H9 (cell line): ENCODE results near the gene BAG1. TPM values are rescaled to one million over a fixed set of nuclear protein-coding genes. Genes with fewer than 3 reads are reported as not detected.

Source experiments
- DNase-seq: peaks from one replicate; pipeline ENCODE4 v3.0.0-alpha.2; 2017
- H2AFZ ChIP-seq: one replicate; pipeline ENCODE4 v1.6.1; 2013; ENCODE audit warnings: mild to moderate bottlenecking, low read length, control low read depth, moderate library complexity
- H2AK5ac ChIP-seq: 2 replicates; pipeline ENCODE4 v1.6.1; 2013; ENCODE audit warnings: low read length, control low read depth, mixed read lengths; ENCODE audit not compliant: insufficient read length
- H2BK120ac ChIP-seq: one replicate; pipeline ENCODE4 v1.6.1; 2013; ENCODE audit warnings: low read depth, mild to moderate bottlenecking, low read length, control low read depth, inconsistent platforms; ENCODE audit not compliant: poor library complexity, severe bottlenecking
- H2BK12ac ChIP-seq: 2 replicates; pipeline ENCODE4 v1.6.1; 2013; ENCODE audit warnings: low read length, control low read depth, mixed read lengths, low read depth; ENCODE audit not compliant: insufficient read length
- H2BK15ac ChIP-seq: 2 replicates; pipeline ENCODE4 v1.6.1; 2013; ENCODE audit warnings: low read depth, low read length, control low read depth
- H2BK20ac ChIP-seq: one replicate; pipeline ENCODE4 v1.6.1; 2013; ENCODE audit warnings: low read depth, mild to moderate bottlenecking, low read length, control low read depth, inconsistent platforms; ENCODE audit not compliant: poor library complexity, severe bottlenecking
- H2BK5ac ChIP-seq: 2 replicates; pipeline ENCODE4 v1.6.1; 2013; ENCODE audit warnings: low read length, control low read depth, mixed read lengths; ENCODE audit not compliant: insufficient read length
- H3K14ac ChIP-seq: 2 replicates; pipeline ENCODE4 v1.6.1; 2013; ENCODE audit warnings: low read length, control low read depth; ENCODE audit not compliant: insufficient read depth
- H3K18ac ChIP-seq: 2 replicates; pipeline ENCODE4 v1.6.1; 2013; ENCODE audit warnings: low read depth, mild to moderate bottlenecking, mixed read lengths, low read length, control low read depth; ENCODE audit not compliant: insufficient read length
- H3K23ac ChIP-seq: 2 replicates; pipeline ENCODE4 v1.6.1; 2013; ENCODE audit warnings: low read length, control low read depth, mixed read lengths, low read depth; ENCODE audit not compliant: insufficient read length
- H3K23me2 ChIP-seq: 2 replicates; pipeline ENCODE4 v1.6.1; 2013; ENCODE audit warnings: low read depth, mild to moderate bottlenecking, mixed read lengths, low read length, control low read depth; ENCODE audit not compliant: insufficient read length, poor library complexity, severe bottlenecking
- H3K27ac ChIP-seq: 2 replicates; pipeline ENCODE4 v1.5.1; 2013; ENCODE audit warnings: low read length, control low read depth, mixed read lengths, low read depth; ENCODE audit not compliant: insufficient read length
- H3K27me3 ChIP-seq: 2 replicates; pipeline ENCODE4 v1.6.1; 2013; ENCODE audit warnings: low read length, control low read depth, inconsistent platforms; ENCODE audit not compliant: insufficient read depth
- H3K4ac ChIP-seq: 2 replicates; pipeline ENCODE4 v1.6.1; 2013; ENCODE audit warnings: low read depth, mild to moderate bottlenecking, control low read depth, inconsistent platforms, low read length, moderate library complexity
- H3K4me1 ChIP-seq: 2 replicates; pipeline ENCODE4 v1.6.1; 2013; ENCODE audit warnings: low read length, control low read depth, inconsistent platforms; ENCODE audit not compliant: insufficient read depth
- H3K4me2 ChIP-seq: 2 replicates; pipeline ENCODE4 v1.6.1; 2013; ENCODE audit warnings: low read length, control low read depth, mixed read lengths; ENCODE audit not compliant: insufficient read length, insufficient read depth
- H3K56ac ChIP-seq: 2 replicates; pipeline ENCODE4 v1.6.1; 2013; ENCODE audit warnings: low read depth, mild to moderate bottlenecking, mixed read lengths, low read length, control low read depth; ENCODE audit not compliant: insufficient read length
- H3K79me1 ChIP-seq: 2 replicates; pipeline ENCODE4 v1.6.1; 2013; ENCODE audit warnings: low read depth, mild to moderate bottlenecking, moderate library complexity, low read length, control low read depth, inconsistent platforms; ENCODE audit not compliant: insufficient read depth, poor library complexity, severe bottlenecking
- H3K79me2 ChIP-seq: 2 replicates; pipeline ENCODE4 v1.6.1; 2013; ENCODE audit warnings: low read length, control low read depth, inconsistent platforms; ENCODE audit not compliant: insufficient read depth
- H3K9ac ChIP-seq: 2 replicates; pipeline ENCODE4 v1.6.1; 2013; ENCODE audit warnings: low read length, control low read depth, mixed read lengths; ENCODE audit not compliant: insufficient read length; ENCODE audit errors: extremely low read depth
- H3K9me3 ChIP-seq: one replicate; pipeline ENCODE4 v1.6.1; 2013; ENCODE audit warnings: low read depth, low read length, inconsistent platforms; ENCODE audit not compliant: control insufficient read depth
- H3T11ph ChIP-seq: one replicate; pipeline ENCODE4 v1.6.1; 2013; ENCODE audit warnings: mild to moderate bottlenecking, low read length, control low read depth, inconsistent platforms
- H4K20me1 ChIP-seq: one replicate; pipeline ENCODE4 v1.6.1; 2013; ENCODE audit not compliant: control insufficient read depth, insufficient read length, insufficient read depth
- H4K5ac ChIP-seq: 2 replicates; pipeline ENCODE4 v1.6.1; 2013; ENCODE audit warnings: low read depth, mild to moderate bottlenecking, mixed read lengths, low read length, control low read depth; ENCODE audit not compliant: insufficient read length
- H4K8ac ChIP-seq: replicated peaks from 2 replicates; pipeline ENCODE4 v1.6.1; 2013; ENCODE audit warnings: low read length, control low read depth, mixed read lengths, low read depth; ENCODE audit not compliant: insufficient read length
- H4K91ac ChIP-seq: 2 replicates; pipeline ENCODE4 v1.6.1; 2013; ENCODE audit warnings: low read depth, mild to moderate bottlenecking, moderate library complexity, mixed read lengths, low read length, control low read depth; ENCODE audit not compliant: insufficient read length
- H3K27ac Mint-ChIP-seq, 3 experiments: 2 replicates in 2 of 3; 3 replicates in 1 of 3; pipeline ENCODE4 v1.8.0; 2020 to 2021; ENCODE audit warnings: mixed read lengths in 3 of 3, mild to moderate bottlenecking in 1 of 3, moderate library complexity in 1 of 3
- H3K27me3 Mint-ChIP-seq: 2 replicates; pipeline ENCODE4 v1.8.0; 2021; ENCODE audit warnings: low read depth, mild to moderate bottlenecking, moderate library complexity, mixed read lengths
- H3K36me3 Mint-ChIP-seq, 3 experiments: 2 replicates in 2 of 3; 3 replicates in 1 of 3; pipeline ENCODE4 v1.8.0; 2020 to 2021; ENCODE audit warnings: low read depth in 3 of 3, mixed read lengths in 3 of 3; ENCODE audit not compliant: insufficient read depth in 1 of 3
- H3K4me1 Mint-ChIP-seq, 2 experiments: 2 replicates each; pipeline ENCODE4 v1.8.0; 2020; ENCODE audit warnings: mixed read lengths in 2 of 2
- H3K4me3 Mint-ChIP-seq, 2 experiments: 2 replicates in 1 of 2; 3 replicates in 1 of 2; pipeline ENCODE4 v1.8.0; 2020 to 2021; ENCODE audit warnings: mild to moderate bottlenecking in 2 of 2, mixed read lengths in 2 of 2, moderate library complexity in 1 of 2
- H3K9me3 Mint-ChIP-seq, 2 experiments: 2 replicates in 1 of 2; 3 replicates in 1 of 2; pipeline ENCODE4 v1.8.0; 2020; ENCODE audit warnings: mild to moderate bottlenecking in 2 of 2, mixed read lengths in 2 of 2, moderate library complexity in 1 of 2
- CTCF ChIP-seq: fragments of 200-600 bp; sonication (generic); conservative IDR thresholded peaks from 3 replicates; pipeline ENCODE4 v1.8.0; 2021; ENCODE audit warnings: antibody characterized with exemption, mild to moderate bottlenecking
- WGBS: extraction: QIAGEN DNeasy Blood & Tissue Kit; methylation state at CpG from one replicate; pipeline ENCODE4 v1.1.7; 2013; ENCODE audit warnings: missing lambda C conversion rate, low lambda C conversion rate, mixed read lengths; ENCODE audit not compliant: insufficient read length; ENCODE audit errors: extremely low coverage; 5-methylcytosine and 5-hydroxymethylcytosine counted together
- total RNA-seq: library from RNA; stranded (reverse); gene quantifications from 2 replicates; pipeline ENCODE4 v1.2.1, GENCODE V29; 2021

Gene BAG1
- total RNA-seq, 1 experiment from 2014 or later = 66.4 TPM

GRCh38 chr9:33248606-33249005 lies 15.9 kb downstream of the BAG1 start:
- Histone ChIP-seq H2BK5ac (no peak overlapping the region), H3K23me2 (no peaks in the 10 kb centered on the region), H3K79me2 (no peaks in the 10 kb centered on the region; the same call in 1 of the 2 replicates), H3K18ac (no peak overlapping the region), H2BK15ac (no peak overlapping the region), H4K91ac (no peak overlapping the region), H3K4ac (no peak overlapping the region), H4K5ac (no peak overlapping the region), H3K23ac (no peak overlapping the region), H3K9ac (no peak overlapping the region), H3K4me2 (no peak overlapping the region), H2BK120ac (no peak overlapping the region), H2AK5ac (no peak overlapping the region), H3K27ac (no peak overlapping the region), H2BK20ac (no peak overlapping the region), H3T11ph (no peak overlapping the region), H4K8ac (no peak overlapping the region), H3K79me1 (no peaks in the 10 kb centered on the region), H2BK12ac (no peak overlapping the region), H3K9me3 (no peaks in the 10 kb centered on the region), H3K4me1 (no peaks in the 10 kb centered on the region), H3K27me3 (no peaks in the 10 kb centered on the region), H3K14ac (no peak overlapping the region), H2AFZ (no peak overlapping the region), H3K56ac (no peak overlapping the region), H4K20me1 (no peaks in the 10 kb centered on the region)
- Mint-ChIP-seq H3K9me3 (no peaks in the 10 kb centered on the region; a peak in 1 of 5 replicates), H3K4me1 (no peaks in the 10 kb centered on the region), H3K4me3 (no peak overlapping the region), H3K27ac (no peak overlapping the region), H3K36me3 (peaks cover 10 to 32% (median 10%) of the 10 kb centered on the region in 3 experiments; a peak in 5 of 7 replicates), H3K27me3 (no peaks in the 10 kb centered on the region; the same call in 1 of the 2 replicates)
- no peak for DNase-seq
- WGBS = no CpG with 5 or more reads among the region's 3 CpGs
- TF ChIP-seq CTCF = no peak
